Keratinocyte (primary cell): ENCODE measurements around the gene CCDC92. TPM values are rescaled to one million over a fixed set of nuclear protein-coding genes. Genes with fewer than 3 reads are reported as not detected.

Experiments
- DNase-seq: peaks from one replicate; pipeline ENCODE4 v3.0.0-alpha.2; 2011; ENCODE audit warnings: low read depth, missing footprints, low spot score
- FAIRE-seq: peaks from 2 replicates; lab custom pipeline; 2011; peaks lifted over from hg19 to GRCh38; lab: Jason Lieb, UNC
- H2AFZ ChIP-seq: 2 replicates; pipeline ENCODE4 v1.6.0; 2012; ENCODE audit warnings: low read length, control low read depth, inconsistent platforms; ENCODE audit not compliant: control insufficient read depth
- H3K27ac ChIP-seq: 2 replicates; pipeline ENCODE4 v1.5.1; 2011; ENCODE audit warnings: low read length; ENCODE audit not compliant: control insufficient read depth, insufficient read depth
- H3K27me3 ChIP-seq: 3 replicates; pipeline ENCODE4 v1.6.0; 2011; ENCODE audit warnings: low read length; ENCODE audit not compliant: control insufficient read depth, insufficient read depth; ENCODE audit errors: extremely low read depth
- H3K36me3 ChIP-seq, 2 experiments: 2 replicates in 1 of 2; 3 replicates in 1 of 2; pipeline ENCODE4 v1.5.1; 2011; ENCODE audit warnings: low read length in 2 of 2, mild to moderate bottlenecking in 1 of 2; ENCODE audit not compliant: control insufficient read depth in 2 of 2, insufficient read depth in 2 of 2; ENCODE audit errors: extremely low read depth in 1 of 2
- H3K4me1 ChIP-seq: 3 replicates; pipeline ENCODE4 v1.5.1; 2011; ENCODE audit warnings: low read length; ENCODE audit not compliant: control insufficient read depth, insufficient read depth; ENCODE audit errors: extremely low read depth
- H3K4me2 ChIP-seq: 3 replicates; pipeline ENCODE4 v1.6.0; 2011; ENCODE audit warnings: low read depth, low read length; ENCODE audit not compliant: control insufficient read depth, insufficient read depth; ENCODE audit errors: extremely low read depth
- H3K4me3 ChIP-seq, 3 experiments: fragments of 200-600 bp in 1 of 3; sonication (generic) in 1 of 3; 2 replicates in 2 of 3; 3 replicates in 1 of 3; pipeline ENCODE4 v1.5.1; 2011 to 2016; ENCODE audit warnings: low read length in 3 of 3, mild to moderate bottlenecking in 3 of 3, control low read depth in 2 of 3, inconsistent platforms in 1 of 3, low read depth in 1 of 3, mixed read lengths in 1 of 3, mixed run types in 1 of 3, moderate library complexity in 1 of 3; ENCODE audit not compliant: control insufficient read depth in 2 of 3, insufficient read depth in 2 of 3; ENCODE audit errors: extremely low read depth in 1 of 3
- H3K79me2 ChIP-seq: 2 replicates; pipeline ENCODE4 v1.6.0; 2012; ENCODE audit warnings: low read length; ENCODE audit not compliant: control insufficient read depth, insufficient read depth
- H3K9ac ChIP-seq: 3 replicates; pipeline ENCODE4 v1.6.0; 2011; ENCODE audit warnings: low read length; ENCODE audit not compliant: control insufficient read depth, insufficient read depth; ENCODE audit errors: extremely low read depth
- H3K9me1 ChIP-seq: 3 replicates; pipeline ENCODE4 v1.6.0; 2011; ENCODE audit warnings: low read length; ENCODE audit not compliant: control insufficient read depth, insufficient read depth; ENCODE audit errors: extremely low read depth
- H3K9me3 ChIP-seq: 2 replicates; pipeline ENCODE4 v1.5.1; 2012; ENCODE audit warnings: low read depth, low read length; ENCODE audit not compliant: control insufficient read depth
- H4K20me1 ChIP-seq: 3 replicates; pipeline ENCODE4 v1.6.0; 2011; ENCODE audit warnings: low read length; ENCODE audit not compliant: control insufficient read depth, insufficient read depth; ENCODE audit errors: extremely low read depth
- EZH2 ChIP-seq: IDR thresholded peaks from one replicate; pipeline ENCODE4 v1.6.1; 2012; ENCODE audit warnings: inconsistent platforms, mild to moderate bottlenecking, low read length, moderate library complexity
- dilution Hi-C: fragments of 300-500 bp; cut with MboI; formaldehyde crosslinking; loops from one replicate; pipeline ENCODE4 v1.7.0; 2020; ENCODE audit warnings: low sequenced_read_pairs; ENCODE audit not compliant: extremely low pct_ligation_motif_present
- polyA plus RNA-seq, 5 experiments: library from polyadenylated mRNA; depleted of rRNA in 3 of 5; stranded (reverse) in 3 of 5; stranded (forward) in 1 of 5; unstranded in 1 of 5; fragments of >200 nt; gene quantifications; 1 replicate in 1 of 5; 2 replicates in 3 of 5; 3 replicates in 1 of 5; pipeline versions ENCODE4 v1.2.1 to v1.2.3, GENCODE V29; 2011 to 2012; ENCODE audit warnings: missing spikeins in 2 of 5, low read depth in 1 of 5, low replicate concordance in 1 of 5
- TF ChIP-seq, protein P1 (sequence below), 3 experiments: IDR thresholded peaks in 1 of 3; conservative IDR thresholded peaks in 1 of 3; optimal IDR thresholded peaks in 1 of 3; 2 replicates in 2 of 3; 3 replicates in 1 of 3; pipeline versions ENCODE3 to v1.5.1; 2011; ENCODE audit warnings: low read length in 3 of 3, mild to moderate bottlenecking in 3 of 3, moderate library complexity in 2 of 3, control low read depth in 1 of 3, inconsistent platforms in 1 of 3; ENCODE audit not compliant: insufficient read depth in 2 of 3; ENCODE audit errors: extremely low read depth in 1 of 3

Gene CCDC92
- polyA plus RNA-seq, 1 donor (not counting 4 experiments of a cell fraction or from before 2014, with no cell fraction given) = 8.3 TPM

DNA sequence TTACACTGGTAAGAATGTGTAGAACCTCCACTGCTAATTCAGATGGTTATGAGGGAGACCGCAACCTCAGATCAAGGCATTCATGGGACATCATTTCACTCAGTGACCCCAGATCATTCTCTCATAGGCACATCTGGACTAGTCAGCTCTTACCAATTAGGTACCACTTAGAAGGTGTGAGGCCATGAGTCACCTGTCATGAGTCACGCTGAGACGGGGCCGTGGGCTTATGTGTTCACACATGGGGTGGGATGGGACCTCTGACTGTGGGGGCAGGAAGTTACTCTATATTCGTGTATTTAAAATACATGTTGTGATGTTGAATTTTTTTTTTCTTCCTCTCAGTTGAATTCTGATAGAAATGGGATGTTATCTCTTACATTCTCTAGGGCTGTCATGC, 55.9 kb downstream of the CCDC92 start:
- DNase-seq = no peak
- Histone ChIP-seq H3K4me3 (no peak overlapping the region), H3K27ac (no peak overlapping the region), H3K9ac (no peak overlapping the region), H3K4me1 (peaks cover 4% of the 10 kb centered on the region), H3K79me2 (no peaks in the 10 kb centered on the region), H3K36me3 (no peaks in the 10 kb centered on the region), H3K27me3 (peaks cover 6% of the 10 kb centered on the region), H3K4me2 (no peak overlapping the region), H2AFZ (no peak overlapping the region), H3K9me3 (no peaks in the 10 kb centered on the region), H4K20me1 (no peaks in the 10 kb centered on the region), H3K9me1 (no peaks in the 10 kb centered on the region)
- dilution Hi-C loops = no loop called here
- no peak for FAIRE-seq
- no peak for TF ChIP-seq EZH2
- TF ChIP-seq, protein P1, sequence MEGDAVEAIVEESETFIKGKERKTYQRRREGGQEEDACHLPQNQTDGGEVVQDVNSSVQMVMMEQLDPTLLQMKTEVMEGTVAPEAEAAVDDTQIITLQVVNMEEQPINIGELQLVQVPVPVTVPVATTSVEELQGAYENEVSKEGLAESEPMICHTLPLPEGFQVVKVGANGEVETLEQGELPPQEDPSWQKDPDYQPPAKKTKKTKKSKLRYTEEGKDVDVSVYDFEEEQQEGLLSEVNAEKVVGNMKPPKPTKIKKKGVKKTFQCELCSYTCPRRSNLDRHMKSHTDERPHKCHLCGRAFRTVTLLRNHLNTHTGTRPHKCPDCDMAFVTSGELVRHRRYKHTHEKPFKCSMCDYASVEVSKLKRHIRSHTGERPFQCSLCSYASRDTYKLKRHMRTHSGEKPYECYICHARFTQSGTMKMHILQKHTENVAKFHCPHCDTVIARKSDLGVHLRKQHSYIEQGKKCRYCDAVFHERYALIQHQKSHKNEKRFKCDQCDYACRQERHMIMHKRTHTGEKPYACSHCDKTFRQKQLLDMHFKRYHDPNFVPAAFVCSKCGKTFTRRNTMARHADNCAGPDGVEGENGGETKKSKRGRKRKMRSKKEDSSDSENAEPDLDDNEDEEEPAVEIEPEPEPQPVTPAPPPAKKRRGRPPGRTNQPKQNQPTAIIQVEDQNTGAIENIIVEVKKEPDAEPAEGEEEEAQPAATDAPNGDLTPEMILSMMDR (optimal IDR thresholded peaks at IDR 0.05 in 1 of 3, IDR thresholded peaks at IDR 0.05 in 1 of 3, conservative IDR thresholded peaks at IDR 0.05 in 1 of 3; ENCODE audit: extremely low read depth in 1 of 3, insufficient read depth in 2 of 3, low read length in 3 of 3) = no peak

DNA sequence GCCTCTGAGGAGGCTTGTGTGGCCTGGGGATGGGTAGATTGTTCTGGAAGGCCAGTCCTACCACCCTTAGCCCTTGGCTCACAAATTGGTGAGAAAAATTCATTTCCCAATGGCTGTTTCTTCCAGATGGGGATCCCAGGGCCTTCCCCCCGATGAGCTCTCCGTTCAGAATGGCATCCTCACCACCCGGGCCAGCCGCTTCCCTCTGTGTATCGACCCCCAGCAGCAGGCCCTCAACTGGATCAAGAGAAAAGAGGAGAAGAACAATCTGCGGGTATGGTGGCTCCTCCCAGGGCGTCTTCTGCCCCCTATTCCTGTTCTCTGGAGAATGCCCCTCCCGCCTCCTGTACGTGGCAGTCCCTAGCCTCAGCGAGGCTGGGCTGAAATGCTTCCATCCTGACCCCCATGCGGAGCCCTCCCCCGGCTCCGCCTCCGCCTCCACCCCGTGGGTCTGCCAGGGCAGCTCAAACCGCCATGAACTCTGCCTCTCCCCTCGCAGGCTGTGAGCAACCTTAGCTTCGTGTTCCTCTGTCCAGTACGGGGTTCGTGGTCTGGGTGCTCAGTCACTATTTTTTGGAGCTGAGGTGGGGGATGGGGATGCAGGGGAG, 57.8 kb downstream of the CCDC92 start:
- dilution Hi-C loops = no loop called here
- no peak for FAIRE-seq
- no peak overlapping the region for H3K27ac ChIP-seq

More for the DNA sequence above, 57.8 kb downstream of the CCDC92 start:
- no peaks in the 10 kb centered on the region for H4K20me1 ChIP-seq
- H2AFZ ChIP-seq = no peak overlapping the region
- peaks cover 6% of the 10 kb centered on the region for H3K27me3 ChIP-seq
- no peaks in the 10 kb centered on the region for H3K36me3 ChIP-seq
- no peak for DNase-seq
- H3K4me2 ChIP-seq = no peak overlapping the region
- H3K9me1 ChIP-seq = no peaks in the 10 kb centered on the region
- no peaks in the 10 kb centered on the region for H3K79me2 ChIP-seq
- H3K9me3 ChIP-seq = no peaks in the 10 kb centered on the region
- no peak overlapping the region for H3K4me3 ChIP-seq
- no peak overlapping the region for H3K9ac ChIP-seq
- H3K4me1 ChIP-seq = peaks cover 4% of the 10 kb centered on the region
- TF ChIP-seq, protein P1 (optimal IDR thresholded peaks at IDR 0.05 in 1 of 3, IDR thresholded peaks at IDR 0.05 in 1 of 3, conservative IDR thresholded peaks at IDR 0.05 in 1 of 3; ENCODE audit: extremely low read depth in 1 of 3, insufficient read depth in 2 of 3, low read length in 3 of 3) = no peak
- TF ChIP-seq EZH2 = no peak
